NOMO-1 (cell line): ENCODE measurements around the gene S100G.

Experiments
- DNase-seq, 2 experiments: peaks; one replicate each; lab custom pipeline; 2025; ENCODE audit not compliant: unreplicated experiment in 2 of 2; lab: John Stamatoyannopoulos, UW

Gene S100G

GRCh38 chrX:16646366-16647138, 3.4 kb upstream of the S100G start:
- peak; percentile 5 to 62 for DNase-seq

GRCh38 chrX:16651391-16652024, 1.6 kb downstream of the S100G start:
- no peak for DNase-seq

- no peak for DNase-seq
Measured at GRCh38 chrX:16653424-16653823, 3.5 kb downstream of the S100G start.

GRCh38 chrX:16654093-16654492, 4.1 kb downstream of the S100G start:
- no peak for DNase-seq

- DNase-seq, result no peak
Measured at GRCh38 chrX:16658284-16658683, 8.3 kb downstream of the S100G start.

GRCh38 chrX:16659321-16659720, 9.4 kb downstream of the S100G start:
- no peak for DNase-seq

- no peak for DNase-seq
Measured at GRCh38 chrX:16661495-16661894, 11.5 kb downstream of the S100G start.

- no peak for DNase-seq
Measured at GRCh38 chrX:16662402-16662801, 12.4 kb downstream of the S100G start.

- no peak for DNase-seq
Measured at GRCh38 chrX:16664074-16664473, 14.1 kb downstream of the S100G start.

GRCh38 chrX:16664626-16665025, 14.7 kb downstream of the S100G start:
- no peak for DNase-seq

GRCh38 chrX:16665089-16665488, 15.1 kb downstream of the S100G start:
- no peak for DNase-seq

GRCh38 chrX:16666541-16666940, 16.6 kb downstream of the S100G start:
- DNase-seq, result no peak

GRCh38 chrX:16671005-16671404, 21.0 kb downstream of the S100G start:
- DNase-seq, result peak; percentile 39 to 58

- no peak for DNase-seq
Measured at GRCh38 chrX:16678689-16679088, 28.7 kb downstream of the S100G start.

GRCh38 chrX:16683007-16683664, 33.2 kb downstream of the S100G start:
- no peak for DNase-seq

GRCh38 chrX:16687514-16687913, 37.6 kb downstream of the S100G start:
- DNase-seq, result peak in 1 of 2 experiments; percentile 13

- peak in 1 of 2 experiments; percentile 27 for DNase-seq
Measured at GRCh38 chrX:16695079-16695676, 45.2 kb downstream of the S100G start.

GRCh38 chrX:16696956-16697355, 47.0 kb downstream of the S100G start:
- DNase-seq, result no peak

- DNase-seq, result no peak
Measured at GRCh38 chrX:16699389-16699788, 49.4 kb downstream of the S100G start.

- no peak for DNase-seq
Measured at GRCh38 chrX:16700734-16701133, 50.8 kb downstream of the S100G start.
